ENCODE data around the gene RPS8. TPM values are rescaled to one million over a fixed set of nuclear protein-coding genes. Genes with fewer than 3 reads are reported as not detected.
"Not testable (repeated sequence)": the region's sequence is repeated elsewhere in the genome, so short reads cannot be mapped to it uniquely, and the experiment has no call there.

RPS8 gene
- total and polyA plus RNA-seq, 2 experiments from 2014 or later, result 534 to 2,166 TPM

GRCh38 chr1:44808063-44808937 lies 33.0 kb downstream of the RPS8 start, which contains the start of gene BTBD19:
Gene BTBD19 (plus strand): TSS chr1:44808523. CDS start chr1:44808821, 298 bp downstream.
- Histone ChIP-seq H3K27me3 (no peaks in the 10 kb centered on the region), H3K4me1 (ENCODE audit: low read depth) (peaks cover 32% of the 10 kb centered on the region), H3K4me3 (no peak within 1 kb of the TSS), H3K36me3 (peaks cover 6% of the 10 kb centered on the region), H3K27ac (peak within 1 kb of the TSS; percentile 87), H3K9me3 (ENCODE audit: low read depth) (no peaks in the 10 kb centered on the region)
- peak; percentile 63 to 97 for DNase-seq (ENCODE audit: low read depth in 1 of 2, low spot score in 1 of 2)
- no peak for TF ChIP-seq CTCF (IDR thresholded peaks at IDR 0.05; ENCODE audit: low read depth, low read length)

GRCh38 chr1:44808938-44809917 lies 33.9 kb downstream of the RPS8 start:
- TF ChIP-seq CTCF (IDR thresholded peaks at IDR 0.05; ENCODE audit: low read depth, low read length), result peak; percentile 32
- DNase-seq (ENCODE audit: low read depth in 1 of 2, low spot score in 1 of 2), result peak in 1 of 2 donors; percentile 88
- peak overlapping the region; percentile 87 for H3K27ac ChIP-seq
- no peaks in the 10 kb centered on the region for H3K9me3 ChIP-seq (ENCODE audit: low read depth)
- H3K4me3 ChIP-seq, result no peak overlapping the region
- H3K4me1 ChIP-seq (ENCODE audit: low read depth), result peaks cover 32% of the 10 kb centered on the region
- no peaks in the 10 kb centered on the region for H3K27me3 ChIP-seq
- peaks cover 6% of the 10 kb centered on the region for H3K36me3 ChIP-seq

GRCh38 chr1:44810101-44810761 lies 34.9 kb downstream of the RPS8 start:
- Histone ChIP-seq H3K4me3 (no peak overlapping the region), H3K27me3 (no peaks in the 10 kb centered on the region), H3K4me1 (ENCODE audit: low read depth) (peaks cover 32% of the 10 kb centered on the region), H3K27ac (no peak overlapping the region), H3K36me3 (peaks cover 6% of the 10 kb centered on the region), H3K9me3 (ENCODE audit: low read depth) (no peaks in the 10 kb centered on the region)
- no peak for TF ChIP-seq CTCF (IDR thresholded peaks at IDR 0.05; ENCODE audit: low read depth, low read length)
- peak in 1 of 2 donors; percentile 64 for DNase-seq (ENCODE audit: low read depth in 1 of 2, low spot score in 1 of 2)

- not testable (repeated sequence) for DNase-seq (ENCODE audit: low read depth in 1 of 2, low spot score in 1 of 2); H3K36me3 ChIP-seq; H3K27me3 ChIP-seq; H3K4me3 ChIP-seq; H3K27ac ChIP-seq; H3K9me3 ChIP-seq (ENCODE audit: low read depth)
- H3K4me1 ChIP-seq (ENCODE audit: low read depth), result peaks cover 32% of the 10 kb centered on the region
Observed at GRCh38 chr1:44810762-44811105, 35.4 kb downstream of the RPS8 start.

GRCh38 chr1:44811234-44811633 lies 35.9 kb downstream of the RPS8 start:
- TF ChIP-seq CTCF (IDR thresholded peaks at IDR 0.05; ENCODE audit: low read depth, low read length), result no peak
- H3K9me3 ChIP-seq (ENCODE audit: low read depth), result no peaks in the 10 kb centered on the region
- peaks cover 32% of the 10 kb centered on the region for H3K4me1 ChIP-seq (ENCODE audit: low read depth)
- H3K27me3 ChIP-seq, result no peaks in the 10 kb centered on the region
- no peak overlapping the region for H3K4me3 ChIP-seq
- no peak for DNase-seq (ENCODE audit: low read depth in 1 of 2, low spot score in 1 of 2)
- H3K27ac ChIP-seq, result peak overlapping the region; percentile 53
- H3K36me3 ChIP-seq, result no peaks in the 10 kb centered on the region
